Measurements from ENCODE around the gene RAG1.

Gene RAG1

DNA sequence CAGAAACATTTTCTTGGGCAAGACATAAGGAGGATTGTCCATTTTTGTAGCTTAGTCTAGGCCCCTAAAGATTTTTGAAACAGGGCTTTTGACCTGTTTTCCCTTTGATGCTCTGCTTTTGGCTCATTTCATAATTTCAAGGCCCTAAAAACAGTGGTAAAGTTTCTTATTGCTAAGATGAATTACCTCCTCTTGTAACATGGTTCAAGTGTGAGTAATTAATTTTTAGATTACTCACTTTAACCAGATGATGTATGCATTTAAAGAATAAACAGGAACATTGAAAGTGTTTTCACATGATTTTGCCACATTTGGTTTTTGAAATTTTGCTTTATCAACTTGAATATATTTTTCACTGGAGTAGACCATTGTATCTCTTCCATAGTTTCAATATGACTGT lies 29.1 kb downstream of the RAG1 start:
- TF ChIP-seq FOXM1 (IDR thresholded peaks at IDR 0.05; ENCODE audit: borderline replicate concordance, low read depth), result no peak
- TF ChIP-seq, protein P1, sequence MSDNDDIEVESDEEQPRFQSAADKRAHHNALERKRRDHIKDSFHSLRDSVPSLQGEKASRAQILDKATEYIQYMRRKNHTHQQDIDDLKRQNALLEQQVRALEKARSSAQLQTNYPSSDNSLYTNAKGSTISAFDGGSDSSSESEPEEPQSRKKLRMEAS (IDR thresholded peaks at IDR 0.05), result no peak
- TF ChIP-seq TCF12 (IDR thresholded peaks at IDR 0.05; ENCODE audit: low read depth), result no peak

DNA sequence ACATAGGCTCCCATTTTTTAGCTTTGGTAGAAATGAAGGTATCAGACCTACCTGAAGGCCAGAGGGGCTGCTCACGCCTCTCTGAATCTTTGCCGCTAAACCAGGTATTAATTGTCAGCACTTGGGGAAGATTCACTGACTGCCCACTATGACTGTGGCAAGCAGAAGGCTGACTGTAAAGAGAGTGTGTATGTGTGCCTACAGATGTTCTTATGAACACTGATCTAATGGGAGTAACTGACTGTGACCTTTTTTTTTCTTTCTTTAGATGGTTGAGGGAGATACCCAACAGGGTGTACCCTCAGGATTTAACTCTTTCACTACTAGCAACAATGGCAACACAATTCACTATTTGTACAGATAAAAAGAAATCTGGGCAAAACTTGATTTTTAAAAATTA lies 30.2 kb downstream of the RAG1 start, which contains the start of gene RAG2:
TSS of gene RAG2 (minus strand) at position 186 of the 400 bp plus-strand sequence. CDS start 4,068 bp downstream, outside the sequence.
- TF ChIP-seq EP300 (IDR thresholded peaks at IDR 0.05; ENCODE audit: borderline replicate concordance) (no peak), ZBTB7A (IDR thresholded peaks at IDR 0.05; ENCODE audit: low read depth) (no peak), RAD21 (IDR thresholded peaks at IDR 0.05; ENCODE audit: low read depth) (no peak), CREB1 (IDR thresholded peaks at IDR 0.05; ENCODE audit: low read depth) (no peak), TEAD4 (IDR thresholded peaks at IDR 0.05) (no peak), EGR1 (IDR thresholded peaks at IDR 0.05) (no peak), CEBPB (IDR thresholded peaks at IDR 0.05) (no peak), TAF1 (IDR thresholded peaks at IDR 0.05; ENCODE audit: low read depth) (no peak), NFIC (IDR thresholded peaks at IDR 0.05) (no peak)
- TF ChIP-seq, protein P1 (IDR thresholded peaks at IDR 0.05), result no peak
- TF ChIP-seq, protein P2, sequence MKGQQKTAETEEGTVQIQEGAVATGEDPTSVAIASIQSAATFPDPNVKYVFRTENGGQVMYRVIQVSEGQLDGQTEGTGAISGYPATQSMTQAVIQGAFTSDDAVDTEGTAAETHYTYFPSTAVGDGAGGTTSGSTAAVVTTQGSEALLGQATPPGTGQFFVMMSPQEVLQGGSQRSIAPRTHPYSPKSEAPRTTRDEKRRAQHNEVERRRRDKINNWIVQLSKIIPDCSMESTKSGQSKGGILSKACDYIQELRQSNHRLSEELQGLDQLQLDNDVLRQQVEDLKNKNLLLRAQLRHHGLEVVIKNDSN (IDR thresholded peaks at IDR 0.05), result no peak
- TF ChIP-seq, protein P3, sequence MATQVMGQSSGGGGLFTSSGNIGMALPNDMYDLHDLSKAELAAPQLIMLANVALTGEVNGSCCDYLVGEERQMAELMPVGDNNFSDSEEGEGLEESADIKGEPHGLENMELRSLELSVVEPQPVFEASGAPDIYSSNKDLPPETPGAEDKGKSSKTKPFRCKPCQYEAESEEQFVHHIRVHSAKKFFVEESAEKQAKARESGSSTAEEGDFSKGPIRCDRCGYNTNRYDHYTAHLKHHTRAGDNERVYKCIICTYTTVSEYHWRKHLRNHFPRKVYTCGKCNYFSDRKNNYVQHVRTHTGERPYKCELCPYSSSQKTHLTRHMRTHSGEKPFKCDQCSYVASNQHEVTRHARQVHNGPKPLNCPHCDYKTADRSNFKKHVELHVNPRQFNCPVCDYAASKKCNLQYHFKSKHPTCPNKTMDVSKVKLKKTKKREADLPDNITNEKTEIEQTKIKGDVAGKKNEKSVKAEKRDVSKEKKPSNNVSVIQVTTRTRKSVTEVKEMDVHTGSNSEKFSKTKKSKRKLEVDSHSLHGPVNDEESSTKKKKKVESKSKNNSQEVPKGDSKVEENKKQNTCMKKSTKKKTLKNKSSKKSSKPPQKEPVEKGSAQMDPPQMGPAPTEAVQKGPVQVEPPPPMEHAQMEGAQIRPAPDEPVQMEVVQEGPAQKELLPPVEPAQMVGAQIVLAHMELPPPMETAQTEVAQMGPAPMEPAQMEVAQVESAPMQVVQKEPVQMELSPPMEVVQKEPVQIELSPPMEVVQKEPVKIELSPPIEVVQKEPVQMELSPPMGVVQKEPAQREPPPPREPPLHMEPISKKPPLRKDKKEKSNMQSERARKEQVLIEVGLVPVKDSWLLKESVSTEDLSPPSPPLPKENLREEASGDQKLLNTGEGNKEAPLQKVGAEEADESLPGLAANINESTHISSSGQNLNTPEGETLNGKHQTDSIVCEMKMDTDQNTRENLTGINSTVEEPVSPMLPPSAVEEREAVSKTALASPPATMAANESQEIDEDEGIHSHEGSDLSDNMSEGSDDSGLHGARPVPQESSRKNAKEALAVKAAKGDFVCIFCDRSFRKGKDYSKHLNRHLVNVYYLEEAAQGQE (IDR thresholded peaks at IDR 0.05; ENCODE audit: low read depth), result no peak

DNA sequence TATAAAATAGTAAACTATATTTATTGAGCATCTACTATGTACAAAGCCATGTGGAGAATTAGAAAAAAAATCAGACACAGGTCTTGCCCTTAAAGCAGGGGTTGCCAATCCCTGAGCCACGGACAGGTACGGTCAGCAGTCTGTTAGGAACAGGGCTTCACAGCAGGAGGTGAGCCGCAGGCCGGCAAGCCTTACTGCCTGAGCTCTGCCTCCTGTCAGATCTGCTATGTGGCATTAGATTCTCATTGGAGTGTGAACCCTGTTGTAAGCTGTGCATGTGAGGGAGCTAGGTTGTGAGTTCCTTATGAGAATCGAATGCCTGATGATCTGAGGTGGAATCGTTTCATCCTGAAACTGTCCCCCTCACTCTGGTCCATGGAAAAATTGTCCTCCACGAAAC lies 32.4 kb downstream of the RAG1 start:
- no peak for TF ChIP-seq EGR1 (IDR thresholded peaks at IDR 0.05)
- no peak for TF ChIP-seq NFIC (IDR thresholded peaks at IDR 0.05)
- TF ChIP-seq TEAD4 (IDR thresholded peaks at IDR 0.05), result no peak
- TF ChIP-seq YY1 (IDR thresholded peaks at IDR 0.05; ENCODE audit: low read depth), result no peak
- TF ChIP-seq, protein P2 (IDR thresholded peaks at IDR 0.05), result no peak
- TF ChIP-seq ZBTB7A (IDR thresholded peaks at IDR 0.05; ENCODE audit: low read depth), result no peak
- TF ChIP-seq TAF1 (IDR thresholded peaks at IDR 0.05; ENCODE audit: low read depth), result no peak
- TF ChIP-seq, protein P1 (IDR thresholded peaks at IDR 0.05), result no peak
- no peak for TF ChIP-seq FOXM1 (IDR thresholded peaks at IDR 0.05; ENCODE audit: borderline replicate concordance, low read depth)
- no peak for TF ChIP-seq CEBPB (IDR thresholded peaks at IDR 0.05)
- no peak for TF ChIP-seq TCF12 (IDR thresholded peaks at IDR 0.05; ENCODE audit: low read depth)
- TF ChIP-seq, protein P3 (IDR thresholded peaks at IDR 0.05; ENCODE audit: low read depth), result no peak
- TF ChIP-seq EP300 (IDR thresholded peaks at IDR 0.05; ENCODE audit: borderline replicate concordance), result no peak
- no peak for TF ChIP-seq RAD21 (IDR thresholded peaks at IDR 0.05; ENCODE audit: low read depth)
- TF ChIP-seq CREB1 (IDR thresholded peaks at IDR 0.05; ENCODE audit: low read depth), result no peak

DNA sequence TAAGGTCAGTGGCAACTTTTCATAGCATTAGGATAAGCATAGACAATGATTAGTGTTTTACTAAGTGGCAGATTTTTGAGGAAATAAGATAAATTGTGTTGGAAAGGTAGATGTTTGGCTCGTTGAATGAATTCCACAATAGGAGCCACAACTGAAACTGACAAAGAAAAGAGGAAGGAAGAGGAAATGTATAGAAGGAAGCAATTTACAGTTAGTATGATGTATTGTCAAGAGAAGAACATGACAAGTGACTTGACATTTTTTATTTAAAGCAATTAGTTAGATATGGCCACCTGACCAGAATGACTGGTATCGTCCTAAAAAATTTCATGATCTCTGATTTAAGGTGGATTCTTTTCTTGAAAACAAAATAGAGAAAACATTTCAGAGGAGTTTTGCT lies 33.3 kb downstream of the RAG1 start:
- TF ChIP-seq EGR1 (IDR thresholded peaks at IDR 0.05) (no peak), ZBTB7A (IDR thresholded peaks at IDR 0.05; ENCODE audit: low read depth) (no peak), CREB1 (IDR thresholded peaks at IDR 0.05; ENCODE audit: low read depth) (no peak), EP300 (IDR thresholded peaks at IDR 0.05; ENCODE audit: borderline replicate concordance) (no peak), RAD21 (IDR thresholded peaks at IDR 0.05; ENCODE audit: low read depth) (no peak), TAF1 (IDR thresholded peaks at IDR 0.05; ENCODE audit: low read depth) (no peak), FOXM1 (IDR thresholded peaks at IDR 0.05; ENCODE audit: borderline replicate concordance, low read depth) (no peak), TCF12 (IDR thresholded peaks at IDR 0.05; ENCODE audit: low read depth) (no peak), NFIC (IDR thresholded peaks at IDR 0.05) (no peak), CEBPB (IDR thresholded peaks at IDR 0.05) (no peak), TEAD4 (IDR thresholded peaks at IDR 0.05) (no peak), YY1 (IDR thresholded peaks at IDR 0.05; ENCODE audit: low read depth) (no peak)
- TF ChIP-seq, protein P2 (IDR thresholded peaks at IDR 0.05), result no peak
- TF ChIP-seq, protein P1 (IDR thresholded peaks at IDR 0.05), result no peak
- TF ChIP-seq, protein P3 (IDR thresholded peaks at IDR 0.05; ENCODE audit: low read depth), result no peak
